Ishikawa (cell line): Measurements from ENCODE around the gene SH3TC1.

Source experiments
- CREB1 ChIP-seq: IDR thresholded peaks from 2 replicates; pipeline ENCODE4 v1.6.1; 2012; ENCODE audit warnings: low read depth
- EGR1 ChIP-seq: IDR thresholded peaks from 2 replicates; pipeline ENCODE4 v1.6.1; 2012
- EP300 ChIP-seq: IDR thresholded peaks from 2 replicates; pipeline ENCODE4 v1.6.1; 2012; ENCODE audit warnings: borderline replicate concordance
- FOXM1 ChIP-seq: IDR thresholded peaks from 2 replicates; pipeline ENCODE4 v1.6.1; 2012; ENCODE audit warnings: low read depth, borderline replicate concordance
- NFIC ChIP-seq: IDR thresholded peaks from 2 replicates; pipeline ENCODE4 v1.6.1; 2012
- RAD21 ChIP-seq: IDR thresholded peaks from 2 replicates; pipeline ENCODE4 v1.6.1; 2012; ENCODE audit warnings: low read depth
- TAF1 ChIP-seq: IDR thresholded peaks from 2 replicates; pipeline ENCODE4 v1.6.1; 2012; ENCODE audit warnings: low read depth, mild to moderate bottlenecking
- TCF12 ChIP-seq: IDR thresholded peaks from 2 replicates; pipeline ENCODE4 v1.6.1; 2012; ENCODE audit warnings: low read depth
- TEAD4 ChIP-seq: IDR thresholded peaks from 2 replicates; pipeline ENCODE4 v1.6.1; 2012
- YY1 ChIP-seq: IDR thresholded peaks from 2 replicates; pipeline ENCODE4 v1.6.1; 2012; ENCODE audit warnings: low read depth
- ZBTB7A ChIP-seq: IDR thresholded peaks from 2 replicates; pipeline ENCODE4 v1.6.1; 2012; ENCODE audit warnings: low read depth
- TF ChIP-seq, protein P1 (sequence below): IDR thresholded peaks from 2 replicates; pipeline ENCODE4 v1.6.1; 2012; ENCODE audit warnings: low read depth, mild to moderate bottlenecking
- TF ChIP-seq, protein P2 (sequence below): IDR thresholded peaks from 2 replicates; pipeline ENCODE4 v1.6.1; 2012
- TF ChIP-seq, protein P3 (sequence below): IDR thresholded peaks from 2 replicates; pipeline ENCODE4 v1.6.1; 2012

The SH3TC1 gene

DNA sequence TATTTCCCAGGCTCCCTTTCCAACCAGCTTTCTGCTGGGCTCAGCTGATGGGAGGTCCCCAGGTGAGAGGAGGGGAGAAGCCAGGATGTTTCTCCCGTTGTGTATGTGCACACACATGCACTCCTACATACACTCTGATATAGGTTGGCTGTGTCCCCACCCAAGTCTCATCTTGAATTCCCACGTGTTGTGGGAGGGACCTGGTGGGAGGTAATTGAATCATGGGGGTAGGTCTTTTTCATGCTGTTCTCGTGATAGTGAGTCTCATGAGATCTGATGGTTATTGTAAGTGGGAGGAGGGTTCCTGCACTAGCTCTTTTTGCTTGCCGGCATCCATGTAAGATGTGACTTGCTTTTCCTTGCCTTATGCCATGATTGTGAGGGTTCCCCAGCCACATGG lies 58.8 kb downstream of the SH3TC1 start:
- TF ChIP-seq EP300 (no peak), TEAD4 (no peak), EGR1 (no peak), TCF12 (no peak), CREB1 (no peak), YY1 (no peak)
- TF ChIP-seq, protein P1, sequence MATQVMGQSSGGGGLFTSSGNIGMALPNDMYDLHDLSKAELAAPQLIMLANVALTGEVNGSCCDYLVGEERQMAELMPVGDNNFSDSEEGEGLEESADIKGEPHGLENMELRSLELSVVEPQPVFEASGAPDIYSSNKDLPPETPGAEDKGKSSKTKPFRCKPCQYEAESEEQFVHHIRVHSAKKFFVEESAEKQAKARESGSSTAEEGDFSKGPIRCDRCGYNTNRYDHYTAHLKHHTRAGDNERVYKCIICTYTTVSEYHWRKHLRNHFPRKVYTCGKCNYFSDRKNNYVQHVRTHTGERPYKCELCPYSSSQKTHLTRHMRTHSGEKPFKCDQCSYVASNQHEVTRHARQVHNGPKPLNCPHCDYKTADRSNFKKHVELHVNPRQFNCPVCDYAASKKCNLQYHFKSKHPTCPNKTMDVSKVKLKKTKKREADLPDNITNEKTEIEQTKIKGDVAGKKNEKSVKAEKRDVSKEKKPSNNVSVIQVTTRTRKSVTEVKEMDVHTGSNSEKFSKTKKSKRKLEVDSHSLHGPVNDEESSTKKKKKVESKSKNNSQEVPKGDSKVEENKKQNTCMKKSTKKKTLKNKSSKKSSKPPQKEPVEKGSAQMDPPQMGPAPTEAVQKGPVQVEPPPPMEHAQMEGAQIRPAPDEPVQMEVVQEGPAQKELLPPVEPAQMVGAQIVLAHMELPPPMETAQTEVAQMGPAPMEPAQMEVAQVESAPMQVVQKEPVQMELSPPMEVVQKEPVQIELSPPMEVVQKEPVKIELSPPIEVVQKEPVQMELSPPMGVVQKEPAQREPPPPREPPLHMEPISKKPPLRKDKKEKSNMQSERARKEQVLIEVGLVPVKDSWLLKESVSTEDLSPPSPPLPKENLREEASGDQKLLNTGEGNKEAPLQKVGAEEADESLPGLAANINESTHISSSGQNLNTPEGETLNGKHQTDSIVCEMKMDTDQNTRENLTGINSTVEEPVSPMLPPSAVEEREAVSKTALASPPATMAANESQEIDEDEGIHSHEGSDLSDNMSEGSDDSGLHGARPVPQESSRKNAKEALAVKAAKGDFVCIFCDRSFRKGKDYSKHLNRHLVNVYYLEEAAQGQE, result no peak

DNA sequence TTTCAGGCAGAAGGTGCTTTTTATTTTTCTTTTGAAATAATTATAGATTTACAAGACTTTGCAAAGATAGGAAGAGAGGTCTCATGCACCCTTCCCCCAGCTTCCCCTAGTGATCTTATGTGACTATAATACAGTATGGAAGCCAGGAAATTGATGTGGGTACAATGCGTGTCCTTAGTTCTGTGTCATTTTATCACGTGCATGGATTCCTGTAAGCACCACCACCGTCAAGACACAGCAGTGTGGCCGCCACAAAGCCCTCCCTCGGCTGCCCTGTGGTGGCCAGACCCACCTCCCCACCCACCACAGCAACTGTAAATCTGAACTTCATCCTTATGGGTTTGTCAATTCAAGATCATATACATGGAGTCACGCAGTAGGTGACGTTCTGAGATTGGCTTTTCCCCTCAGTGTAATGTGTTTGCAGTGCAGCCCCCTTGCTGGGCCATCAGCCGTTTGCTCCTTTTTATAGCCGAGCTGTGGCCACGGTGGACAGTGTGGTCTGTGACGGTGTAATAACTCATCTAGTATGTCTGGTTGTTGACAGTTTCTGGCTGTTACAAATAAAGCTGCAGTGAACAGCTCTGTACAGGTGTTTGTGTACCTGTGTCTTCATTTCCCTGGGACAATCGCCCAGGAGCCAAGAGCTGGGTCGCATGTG lies 59.6 kb downstream of the SH3TC1 start:
- TF ChIP-seq, protein P1, result no peak
- no peak for TF ChIP-seq CREB1
- TF ChIP-seq, protein P2, sequence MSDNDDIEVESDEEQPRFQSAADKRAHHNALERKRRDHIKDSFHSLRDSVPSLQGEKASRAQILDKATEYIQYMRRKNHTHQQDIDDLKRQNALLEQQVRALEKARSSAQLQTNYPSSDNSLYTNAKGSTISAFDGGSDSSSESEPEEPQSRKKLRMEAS, result no peak
- TF ChIP-seq TEAD4, result no peak
- no peak for TF ChIP-seq NFIC
- TF ChIP-seq YY1, result no peak
- TF ChIP-seq TCF12, result no peak
- no peak for TF ChIP-seq FOXM1
- TF ChIP-seq, protein P3, sequence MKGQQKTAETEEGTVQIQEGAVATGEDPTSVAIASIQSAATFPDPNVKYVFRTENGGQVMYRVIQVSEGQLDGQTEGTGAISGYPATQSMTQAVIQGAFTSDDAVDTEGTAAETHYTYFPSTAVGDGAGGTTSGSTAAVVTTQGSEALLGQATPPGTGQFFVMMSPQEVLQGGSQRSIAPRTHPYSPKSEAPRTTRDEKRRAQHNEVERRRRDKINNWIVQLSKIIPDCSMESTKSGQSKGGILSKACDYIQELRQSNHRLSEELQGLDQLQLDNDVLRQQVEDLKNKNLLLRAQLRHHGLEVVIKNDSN, result no peak
- TF ChIP-seq RAD21, result no peak

DNA sequence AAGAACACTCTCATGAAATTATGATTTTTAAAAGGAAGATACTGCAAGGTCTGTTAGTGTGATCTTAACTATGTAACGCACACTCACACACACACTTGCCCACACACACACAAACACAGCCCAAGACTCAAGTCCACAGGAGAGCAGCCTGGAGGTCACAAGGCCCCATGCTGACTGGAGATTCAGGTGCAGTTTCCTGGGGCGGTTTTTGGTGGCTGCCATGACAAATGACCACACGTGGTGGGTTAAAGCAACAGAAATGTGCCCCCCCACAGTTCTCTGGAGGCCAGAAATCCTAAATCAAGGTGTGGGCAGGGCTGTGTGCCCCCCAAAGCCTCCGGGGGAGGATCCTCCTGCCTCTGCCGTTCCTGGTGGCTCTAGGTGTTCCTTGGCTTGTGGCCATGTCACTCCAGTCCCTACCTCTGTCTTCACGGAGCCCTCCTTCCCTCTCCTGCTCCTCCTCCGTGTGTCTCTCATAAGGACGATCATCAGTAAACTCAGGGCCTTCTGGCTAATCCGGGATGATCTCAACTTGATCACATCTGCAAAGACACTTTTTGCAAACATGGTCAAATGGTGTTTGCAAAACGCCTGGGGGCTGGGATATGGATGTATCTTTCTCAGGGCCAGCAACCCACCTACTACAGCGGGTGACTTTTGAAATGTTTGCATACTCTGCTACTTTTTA lies 60.8 kb downstream of the SH3TC1 start:
- TF ChIP-seq, protein P1, result no peak
- TF ChIP-seq EGR1, result no peak
- TF ChIP-seq NFIC, result no peak
- TF ChIP-seq TAF1, result no peak
- no peak for TF ChIP-seq TCF12
- TF ChIP-seq TEAD4, result no peak
- TF ChIP-seq FOXM1, result no peak
- TF ChIP-seq EP300, result no peak
- TF ChIP-seq RAD21, result no peak
- TF ChIP-seq, protein P3, result no peak
- TF ChIP-seq ZBTB7A, result no peak
- no peak for TF ChIP-seq CREB1
- TF ChIP-seq, protein P2, result no peak
- no peak for TF ChIP-seq YY1

DNA sequence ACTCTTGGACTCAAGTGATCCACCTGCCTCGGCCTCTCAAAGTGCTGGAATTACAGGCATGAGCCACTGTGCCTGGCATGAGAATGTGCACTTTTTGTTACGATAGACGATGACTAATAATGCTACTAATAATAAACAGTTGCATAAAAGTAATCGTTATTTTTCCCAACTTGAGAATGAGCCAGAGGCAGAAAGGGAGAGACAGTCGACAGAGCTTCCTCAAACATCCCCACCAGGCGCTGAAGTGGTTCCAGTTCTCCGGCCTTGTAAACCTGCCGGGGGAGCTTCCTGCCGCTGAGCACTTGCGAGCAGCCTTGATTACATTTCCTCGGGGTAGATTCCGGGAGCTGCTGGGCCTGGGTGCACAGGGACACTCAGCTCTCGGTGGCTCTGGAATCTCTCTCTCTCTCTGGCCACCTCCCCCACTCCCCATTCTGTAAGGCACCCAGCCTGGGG lies 61.6 kb downstream of the SH3TC1 start:
- TF ChIP-seq YY1, result no peak
- no peak for TF ChIP-seq TCF12
- TF ChIP-seq, protein P2, result no peak
